GM12878 (cell line): ENCODE data around the gene NPBWR2. TPM values are rescaled to one million over a fixed set of nuclear protein-coding genes. Genes with fewer than 3 reads are reported as not detected.

Source experiments
- ATF2 ChIP-seq: IDR thresholded peaks from 2 replicates; pipeline ENCODE4 v1.6.1; 2012; ENCODE audit warnings: low read length, inconsistent platforms
- ATF3 ChIP-seq: IDR thresholded peaks from 2 replicates; pipeline ENCODE4 v1.6.1; 2011; ENCODE audit warnings: low read depth, mild to moderate bottlenecking, low read length, moderate library complexity, borderline replicate concordance; ENCODE audit errors: extremely low read depth
- CBFB ChIP-seq: IDR thresholded peaks from 2 replicates; pipeline ENCODE4 v1.6.1; 2016; ENCODE audit warnings: antibody characterized with exemption, low read depth
- CBX5 ChIP-seq: sonication (generic); IDR thresholded peaks from 2 replicates; pipeline ENCODE4 v1.6.1; 2016; ENCODE audit warnings: low read depth, moderate library complexity, mild to moderate bottlenecking, inconsistent platforms
- CHD4 ChIP-seq: fragments of 200-600 bp; sonication (generic); IDR thresholded peaks from 2 replicates; pipeline ENCODE4 v1.6.1; 2016; ENCODE audit warnings: mild to moderate bottlenecking
- EED ChIP-seq: sonication (generic); IDR thresholded peaks from 2 replicates; pipeline ENCODE4 v1.6.1; 2016; ENCODE audit warnings: antibody characterized with exemption, low read depth
- ESRRA ChIP-seq: IDR thresholded peaks from 2 replicates; pipeline ENCODE4 v1.6.1; 2012; ENCODE audit warnings: mild to moderate bottlenecking, low read length, improper control_type of control experiment
- FOS ChIP-seq: IDR thresholded peaks from 3 replicates; pipeline ENCODE4 v1.6.1; 2011; ENCODE audit warnings: borderline replicate concordance; ENCODE audit not compliant: insufficient read length; ENCODE audit errors: extremely low read depth
- GABPA ChIP-seq: IDR thresholded peaks from 2 replicates; pipeline ENCODE4 v1.6.1; 2014; ENCODE audit warnings: antibody characterized with exemption, low read depth, mild to moderate bottlenecking, inconsistent platforms
- IRF4 ChIP-seq: IDR thresholded peaks from 2 replicates; pipeline ENCODE4 v1.6.1; 2011; ENCODE audit warnings: low read depth, low read length
- MTA2 ChIP-seq: fragments of 450-650 bp; IDR thresholded peaks from 2 replicates; pipeline ENCODE4 v1.6.1; 2016; ENCODE audit warnings: low read depth, mild to moderate bottlenecking, moderate library complexity
- MXI1 ChIP-seq: fragments of 150-350 bp; IDR thresholded peaks from 2 replicates; pipeline ENCODE4 v1.6.1; 2011; ENCODE audit warnings: low read depth, mild to moderate bottlenecking, inconsistent platforms, low read length, improper control_type of control experiment
- NFIC ChIP-seq: IDR thresholded peaks from 2 replicates; pipeline ENCODE4 v1.6.1; 2012; ENCODE audit warnings: low read depth, mild to moderate bottlenecking, inconsistent platforms, low read length, moderate library complexity
- PKNOX1 ChIP-seq: fragments of 450-650 bp; IDR thresholded peaks from 2 replicates; pipeline ENCODE4 v1.6.1; 2016; ENCODE audit warnings: mild to moderate bottlenecking
- POLR2AphosphoS2 ChIP-seq: IDR thresholded peaks from 2 replicates; pipeline ENCODE4 v1.6.1; 2011; ENCODE audit warnings: low read depth, mild to moderate bottlenecking, low read length, improper control_type of control experiment, moderate library complexity
- PRDM15 ChIP-seq: fragments of 450-650 bp; formaldehyde crosslinking; IDR thresholded peaks from 2 replicates; pipeline ENCODE4 v1.4.0; 2020; ENCODE audit warnings: mild to moderate bottlenecking, moderate library complexity
- RAD21 ChIP-seq: IDR thresholded peaks from 2 replicates; pipeline ENCODE4 v1.6.1; 2011; ENCODE audit warnings: mild to moderate bottlenecking, low read depth, low read length, moderate library complexity; ENCODE audit not compliant: insufficient read depth
- RUNX3 ChIP-seq: IDR thresholded peaks from 2 replicates; pipeline ENCODE4 v1.6.1; 2012; ENCODE audit warnings: low read length, inconsistent platforms
- SMAD1 ChIP-seq: fragments of 450-650 bp; IDR thresholded peaks from 2 replicates; pipeline ENCODE4 v1.6.1; 2018; ENCODE audit warnings: mild to moderate bottlenecking, low read depth; ENCODE audit not compliant: partially characterized antibody
- SREBF1 ChIP-seq: IDR thresholded peaks from 2 replicates; pipeline ENCODE4 v1.6.1; 2012; ENCODE audit warnings: mild to moderate bottlenecking, low read length
- SUZ12 ChIP-seq: fragments of 200-600 bp; sonication (generic); IDR thresholded peaks from one replicate; pipeline ENCODE4 v1.6.1; 2018; ENCODE audit warnings: antibody characterized with exemption, mild to moderate bottlenecking; ENCODE audit not compliant: unreplicated experiment
- TARDBP ChIP-seq: IDR thresholded peaks from 2 replicates; pipeline ENCODE4 v1.6.1; 2016; ENCODE audit warnings: borderline replicate concordance
- TBL1XR1 ChIP-seq: IDR thresholded peaks from 2 replicates; pipeline ENCODE4 v1.6.1; 2012; ENCODE audit warnings: low read depth, low read length, improper control_type of control experiment
- TCF3 ChIP-seq: IDR thresholded peaks from 2 replicates; pipeline ENCODE4 v1.6.1; 2012; ENCODE audit warnings: low read depth, mild to moderate bottlenecking, low read length, borderline replicate concordance; ENCODE audit not compliant: insufficient read depth
- polyA plus RNA-seq, 11 experiments: library from polyadenylated mRNA; depleted of rRNA in 4 of 11; unstranded in 6 of 11; stranded (reverse) in 5 of 11; fragments of >200 nt; fragmentation: Nextera tagmentation in 4 of 11; fragmentation: Illumina TruSeq in 1 of 11; extraction: Ambion mirVana in 4 of 11; extraction: Trizol in 1 of 11; gene quantifications; 1 replicate in 1 of 11; 2 replicates in 10 of 11; pipeline versions ENCODE4 v1.2.1 to v1.2.3, GENCODE V29; 2011 to 2016; ENCODE audit warnings: inconsistent platforms in 2 of 11, missing spikeins in 2 of 11, low read depth in 1 of 11
- total RNA-seq, 4 experiments: library from RNA; depleted of rRNA in 3 of 4; stranded (reverse); fragments of >200 nt in 3 of 4; fragmentation: Illumina TruSeq in 1 of 4; extraction: Trizol in 1 of 4; gene quantifications; 2 replicates each; pipeline versions ENCODE4 v1.2.1 to v1.2.3, GENCODE V29; 2013 to 2021

NPBWR2 gene
- total and polyA plus RNA-seq, 10 of the 15 experiments (the other 5 are each of a cell fraction or from before 2014, with no cell fraction given) = not detected

DNA sequence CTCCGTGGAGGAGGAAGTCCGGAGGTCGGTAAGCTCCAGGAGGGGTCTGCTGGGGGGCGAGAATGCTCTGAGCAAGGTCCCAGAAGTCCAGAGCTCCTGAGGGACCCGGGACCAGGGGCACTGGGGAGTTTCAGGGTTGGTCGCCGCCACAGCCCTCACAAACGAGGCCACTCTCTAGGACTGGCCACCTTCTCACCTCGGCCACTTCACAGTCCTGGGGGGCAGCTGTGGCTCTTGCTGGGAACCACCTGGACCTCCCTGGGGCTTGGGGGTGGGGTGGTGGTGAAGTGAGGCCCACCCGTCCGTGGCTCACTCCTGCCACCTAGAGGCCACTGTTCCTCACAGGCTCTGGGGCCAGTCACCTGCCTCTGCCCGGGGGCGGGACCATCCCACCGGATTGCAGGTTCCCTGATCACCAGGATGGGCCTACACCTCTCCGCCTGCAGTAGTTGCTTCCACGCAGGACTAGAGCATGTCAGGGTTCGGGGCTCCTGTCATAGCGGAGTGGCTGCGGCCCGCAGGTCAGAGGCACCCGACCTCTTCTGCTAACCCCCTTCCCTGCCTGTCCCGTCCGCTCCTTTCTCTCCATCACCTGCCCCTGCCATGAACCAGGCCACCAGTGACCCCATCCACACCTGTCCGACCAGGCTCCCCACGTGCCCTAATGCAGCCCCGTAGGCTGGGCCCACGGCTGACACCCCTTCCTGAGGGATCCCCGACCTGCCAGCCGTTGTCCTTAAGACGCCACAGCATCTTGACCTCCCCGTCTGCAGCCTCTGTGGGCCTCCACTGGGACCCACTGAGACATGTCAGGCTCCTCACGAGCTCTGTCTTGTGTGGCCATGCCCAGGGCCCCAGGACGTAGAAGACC, 49.5 kb downstream of the NPBWR2 start (continued):
- TF ChIP-seq GABPA (no peak), PKNOX1 (no peak), TCF3 (peak; percentile 87), CHD4 (no peak), PRDM15 (CRISPR knock-in tag) (no peak), NFIC (no peak), FOS (no peak), SMAD1 (no peak), CBFB (no peak), RAD21 (peak; percentile 85), ATF2 (no peak), MTA2 (peak; percentile 55), MXI1 (peak; percentile 46; the same call in 1 of the 2 replicates), RUNX3 (peak; percentile 57; the same call in 1 of the 2 replicates), ATF3 (no peak), ESRRA (no peak), EED (peak; percentile 18; the same call in 1 of the 2 replicates), SUZ12 (no peak), SREBF1 (no peak), POLR2AphosphoS2 (no peak), CBX5 (no peak), TARDBP (peak; percentile 28; the same call in 1 of the 2 replicates), IRF4 (peak; percentile 66; the same call in 1 of the 2 replicates), TBL1XR1 (no peak)
